ENCODE data around the gene STARD3NL.

- no peak for TF ChIP-seq ZNF565 (CRISPR knock-in tag; conservative IDR thresholded peaks at IDR 0.05; ENCODE audit: low read depth)
- TF ChIP-seq TCF4 (CRISPR knock-in tag; IDR thresholded peaks at IDR 0.05; ENCODE audit: borderline replicate concordance): no peak
- TF ChIP-seq, protein P1, sequence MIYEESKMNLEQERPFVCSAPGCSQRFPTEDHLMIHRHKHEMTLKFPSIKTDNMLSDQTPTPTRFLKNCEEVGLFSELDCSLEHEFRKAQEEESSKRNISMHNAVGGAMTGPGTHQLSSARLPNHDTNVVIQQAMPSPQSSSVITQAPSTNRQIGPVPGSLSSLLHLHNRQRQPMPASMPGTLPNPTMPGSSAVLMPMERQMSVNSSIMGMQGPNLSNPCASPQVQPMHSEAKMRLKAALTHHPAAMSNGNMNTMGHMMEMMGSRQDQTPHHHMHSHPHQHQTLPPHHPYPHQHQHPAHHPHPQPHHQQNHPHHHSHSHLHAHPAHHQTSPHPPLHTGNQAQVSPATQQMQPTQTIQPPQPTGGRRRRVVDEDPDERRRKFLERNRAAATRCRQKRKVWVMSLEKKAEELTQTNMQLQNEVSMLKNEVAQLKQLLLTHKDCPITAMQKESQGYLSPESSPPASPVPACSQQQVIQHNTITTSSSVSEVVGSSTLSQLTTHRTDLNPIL (CRISPR knock-in tag; IDR thresholded peaks at IDR 0.05; ENCODE audit: low read depth): no peak
- no peak for TF ChIP-seq SNAI2 (CRISPR knock-in tag; IDR thresholded peaks at IDR 0.05)
- TF ChIP-seq, protein P2, sequence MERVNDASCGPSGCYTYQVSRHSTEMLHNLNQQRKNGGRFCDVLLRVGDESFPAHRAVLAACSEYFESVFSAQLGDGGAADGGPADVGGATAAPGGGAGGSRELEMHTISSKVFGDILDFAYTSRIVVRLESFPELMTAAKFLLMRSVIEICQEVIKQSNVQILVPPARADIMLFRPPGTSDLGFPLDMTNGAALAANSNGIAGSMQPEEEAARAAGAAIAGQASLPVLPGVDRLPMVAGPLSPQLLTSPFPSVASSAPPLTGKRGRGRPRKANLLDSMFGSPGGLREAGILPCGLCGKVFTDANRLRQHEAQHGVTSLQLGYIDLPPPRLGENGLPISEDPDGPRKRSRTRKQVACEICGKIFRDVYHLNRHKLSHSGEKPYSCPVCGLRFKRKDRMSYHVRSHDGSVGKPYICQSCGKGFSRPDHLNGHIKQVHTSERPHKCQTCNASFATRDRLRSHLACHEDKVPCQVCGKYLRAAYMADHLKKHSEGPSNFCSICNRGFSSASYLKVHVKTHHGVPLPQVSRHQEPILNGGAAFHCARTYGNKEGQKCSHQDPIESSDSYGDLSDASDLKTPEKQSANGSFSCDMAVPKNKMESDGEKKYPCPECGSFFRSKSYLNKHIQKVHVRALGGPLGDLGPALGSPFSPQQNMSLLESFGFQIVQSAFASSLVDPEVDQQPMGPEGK (CRISPR knock-in tag; IDR thresholded peaks at IDR 0.05; ENCODE audit: borderline replicate concordance): no peak
- TF ChIP-seq, protein P3, sequence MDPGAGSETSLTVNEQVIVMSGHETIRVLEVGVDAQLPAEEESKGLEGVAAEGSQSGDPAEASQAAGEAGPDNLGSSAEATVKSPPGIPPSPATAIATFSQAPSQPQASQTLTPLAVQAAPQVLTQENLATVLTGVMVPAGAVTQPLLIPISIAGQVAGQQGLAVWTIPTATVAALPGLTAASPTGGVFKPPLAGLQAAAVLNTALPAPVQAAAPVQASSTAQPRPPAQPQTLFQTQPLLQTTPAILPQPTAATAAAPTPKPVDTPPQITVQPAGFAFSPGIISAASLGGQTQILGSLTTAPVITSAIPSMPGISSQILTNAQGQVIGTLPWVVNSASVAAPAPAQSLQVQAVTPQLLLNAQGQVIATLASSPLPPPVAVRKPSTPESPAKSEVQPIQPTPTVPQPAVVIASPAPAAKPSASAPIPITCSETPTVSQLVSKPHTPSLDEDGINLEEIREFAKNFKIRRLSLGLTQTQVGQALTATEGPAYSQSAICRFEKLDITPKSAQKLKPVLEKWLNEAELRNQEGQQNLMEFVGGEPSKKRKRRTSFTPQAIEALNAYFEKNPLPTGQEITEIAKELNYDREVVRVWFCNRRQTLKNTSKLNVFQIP (CRISPR knock-in tag; IDR thresholded peaks at IDR 0.05; ENCODE audit: borderline replicate concordance, low read depth): no peak
- no peak for TF ChIP-seq CSDC2 (CRISPR knock-in tag; IDR thresholded peaks at IDR 0.05)
Observed at GRCh38 chr7:38206071-38206470, 28.0 kb downstream of the STARD3NL start.

Data from SK-N-SH treated with all-trans-retinoic acid at 6 μM for 48 hours (cell line).